HG02759 (cell line): ENCODE data around the gene RPTOR.
"Not testable (repeated sequence)": the region's sequence is repeated elsewhere in the genome, so short reads cannot be mapped to it uniquely, and the experiment has no call there.

Experiments used
- ATAC-seq: cut with Tn5 transposase; IDR thresholded peaks from one replicate; pipeline ENCODE4 v1.9.1; 2021; ENCODE audit warnings: mild to moderate bottlenecking, moderate library complexity; ENCODE audit not compliant: unreplicated experiment

The RPTOR gene

DNA sequence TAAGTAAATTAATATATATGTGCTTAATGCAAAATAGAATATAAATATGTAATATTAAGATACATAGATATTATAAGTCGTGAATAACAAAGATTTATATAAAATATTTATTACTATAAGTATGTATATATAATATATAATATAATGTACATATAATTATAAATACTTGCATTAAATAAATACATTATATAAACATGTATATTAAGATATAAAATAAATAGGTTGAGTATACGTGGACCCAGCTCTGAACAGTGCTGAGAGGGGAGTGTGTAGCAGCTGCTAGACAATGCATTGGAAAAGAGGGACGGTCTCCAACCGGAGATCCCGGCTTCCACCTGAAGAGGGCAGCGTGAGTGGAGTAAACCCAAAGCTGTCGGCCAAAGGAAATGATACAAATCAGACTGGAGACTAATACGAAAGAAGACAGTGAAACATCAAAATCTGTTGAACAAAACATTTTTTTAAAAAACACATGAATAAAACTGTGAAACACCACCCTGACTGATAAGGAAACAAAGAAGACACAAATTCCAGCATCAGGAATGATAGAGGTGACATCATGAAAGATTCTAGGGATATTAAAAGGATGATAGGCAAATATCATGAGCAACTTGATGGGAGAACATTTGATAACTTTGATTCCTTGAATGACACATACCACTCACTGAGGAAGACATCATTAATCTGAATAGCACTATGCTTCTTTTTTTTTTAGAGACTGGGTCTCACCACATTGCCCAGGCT lies 321.6 kb downstream of the RPTOR start:
- ATAC-seq = no peak

- ATAC-seq = no peak
Observed at GRCh38 chr17:80868022-80868609, 323.5 kb downstream of the RPTOR start.

DNA sequence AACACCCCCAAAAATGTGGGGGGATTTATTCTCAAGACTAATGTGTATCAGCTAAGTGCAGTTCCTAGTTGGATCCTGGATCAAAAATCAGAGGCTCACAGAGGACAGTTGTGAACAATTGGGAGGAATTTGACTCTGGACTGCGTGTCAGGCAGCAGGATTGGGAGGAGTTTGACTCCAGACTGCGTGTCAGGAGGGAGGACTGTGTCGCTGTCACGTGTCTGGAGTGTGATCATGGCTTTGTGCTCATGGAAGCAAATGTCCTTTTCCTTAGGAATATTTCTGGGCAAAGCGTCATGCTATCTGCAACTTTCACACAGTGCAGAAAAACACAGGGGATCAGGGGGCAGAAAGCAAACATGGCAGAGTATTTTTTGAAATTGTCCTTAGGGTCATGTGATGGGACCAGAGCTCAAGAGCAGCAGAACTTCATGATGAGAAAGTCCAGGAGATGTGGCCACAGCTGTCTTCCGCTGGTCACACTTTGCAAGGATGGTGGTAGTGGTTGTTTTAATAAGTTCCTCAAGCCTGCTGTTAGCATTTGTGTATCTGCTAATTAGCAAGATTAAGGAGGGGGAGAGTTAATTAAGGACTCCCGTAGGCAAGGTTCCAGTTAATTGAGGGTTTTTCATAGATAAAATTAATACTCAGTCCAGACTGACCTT lies 325.0 kb downstream of the RPTOR start:
- no peak for ATAC-seq

- no peak for ATAC-seq
Observed at GRCh38 chr17:80870401-80870800, 325.8 kb downstream of the RPTOR start.

DNA sequence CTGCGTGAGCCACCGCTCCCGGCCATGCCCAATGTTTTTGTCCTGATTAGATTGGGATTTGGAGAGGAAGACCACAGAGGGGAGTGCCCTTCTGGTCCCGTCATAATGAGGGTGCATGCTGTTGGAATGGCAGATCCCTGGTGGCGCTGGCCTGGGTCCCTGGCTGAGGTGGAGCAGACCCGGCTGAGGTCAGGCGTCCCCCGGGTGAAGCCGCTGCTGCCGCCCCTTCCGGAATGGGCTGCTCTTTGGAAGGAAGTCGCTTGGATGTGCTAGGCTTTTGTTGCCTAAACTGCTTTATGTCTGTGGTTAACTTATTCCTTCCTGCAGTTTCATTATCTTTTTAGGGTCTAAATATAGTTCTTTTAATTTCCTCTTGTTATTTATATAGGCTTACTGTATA lies 326.7 kb downstream of the RPTOR start:
- ATAC-seq = no peak

- ATAC-seq = no peak
Observed at GRCh38 chr17:80872001-80872500, 327.4 kb downstream of the RPTOR start.

- no peak for ATAC-seq
Observed at GRCh38 chr17:80872501-80873306, 328.1 kb downstream of the RPTOR start.

DNA sequence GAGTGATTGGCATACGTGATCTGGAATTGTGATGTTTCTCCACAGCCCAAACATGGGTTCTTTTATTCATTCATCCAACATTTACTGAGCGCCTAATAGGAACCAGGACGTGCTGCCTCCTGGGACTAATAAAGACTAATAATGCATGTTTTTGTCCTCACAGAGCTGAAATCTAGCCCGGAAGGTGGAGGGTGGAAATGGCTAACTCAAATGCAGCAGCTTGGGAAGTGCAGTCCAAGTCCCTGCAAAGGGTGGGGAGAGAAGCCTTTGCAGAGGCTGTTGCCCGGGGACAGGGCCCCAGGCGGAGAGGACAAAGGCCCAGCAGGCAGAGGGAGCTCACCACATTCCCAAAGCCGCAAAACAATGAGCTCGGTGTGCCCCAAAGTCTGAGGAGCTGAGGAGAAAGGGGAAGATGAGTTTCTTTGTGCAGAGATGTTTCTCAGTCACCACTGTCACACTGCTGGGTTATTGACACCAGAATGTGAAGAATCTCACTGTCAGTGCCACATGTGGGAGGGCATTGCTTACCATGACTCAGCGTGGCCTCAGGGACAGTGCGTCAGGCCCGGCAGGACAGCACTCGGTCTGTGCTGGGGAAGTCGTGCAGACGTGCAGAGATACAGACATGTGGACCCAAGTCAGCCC lies 328.8 kb downstream of the RPTOR start:
- ATAC-seq = no peak

DNA sequence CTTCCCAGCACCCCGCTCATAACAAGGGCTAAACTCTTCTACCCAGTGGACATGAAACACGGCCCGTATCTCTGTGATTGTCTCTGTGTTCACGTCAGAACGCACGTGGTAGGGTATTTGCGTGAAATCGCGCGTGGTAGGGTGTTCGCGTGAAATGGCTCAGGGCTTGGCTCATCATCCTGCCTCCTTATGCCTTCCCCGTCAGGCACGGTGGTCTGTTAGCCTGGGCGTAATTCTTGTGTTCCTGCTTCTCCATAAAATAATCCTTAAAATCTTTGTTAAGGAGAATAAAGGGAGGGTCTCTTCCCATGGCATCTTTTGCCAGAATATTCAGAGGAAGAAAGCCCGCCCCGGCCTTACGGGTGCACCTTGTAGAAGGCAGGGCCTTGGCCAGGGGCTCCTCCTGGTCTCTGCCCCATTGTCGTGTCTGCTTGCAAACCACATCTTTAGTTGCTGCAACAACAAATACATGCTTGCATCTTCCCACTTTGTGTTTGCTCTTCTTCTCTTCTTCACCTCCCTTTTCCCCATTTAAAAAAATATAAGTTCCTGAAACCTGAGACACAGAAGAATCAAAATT lies 330.3 kb downstream of the RPTOR start:
- ATAC-seq = no peak

GRCh38 chr17:80875480-80875995 lies 330.9 kb downstream of the RPTOR start:
- ATAC-seq = not testable (repeated sequence)

DNA sequence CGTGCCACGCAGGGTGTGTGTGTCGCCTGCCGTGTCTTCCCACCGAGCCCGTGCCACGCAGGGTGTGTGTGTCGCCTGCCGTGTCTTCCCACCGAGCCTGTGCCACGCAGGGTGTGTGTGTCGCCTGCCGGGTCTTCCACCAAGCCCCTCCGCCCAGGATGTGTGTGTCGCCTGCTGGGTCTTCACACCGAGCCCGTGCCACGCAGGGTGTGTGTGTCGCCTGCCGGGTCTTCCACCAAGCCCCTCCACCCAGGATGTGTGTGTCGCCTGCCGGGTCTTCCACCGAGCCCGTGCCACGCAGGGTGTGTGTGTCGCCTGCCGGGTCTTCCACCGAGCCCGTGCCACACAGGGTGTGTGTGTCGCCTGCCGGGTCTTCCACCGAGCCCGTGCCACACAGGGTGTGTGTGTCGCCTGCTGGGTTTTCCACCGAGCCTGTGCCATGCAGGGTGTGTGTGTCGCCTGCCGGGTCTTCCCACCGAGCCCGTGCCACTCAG lies 331.9 kb downstream of the RPTOR start:
- not testable (repeated sequence) for ATAC-seq

DNA sequence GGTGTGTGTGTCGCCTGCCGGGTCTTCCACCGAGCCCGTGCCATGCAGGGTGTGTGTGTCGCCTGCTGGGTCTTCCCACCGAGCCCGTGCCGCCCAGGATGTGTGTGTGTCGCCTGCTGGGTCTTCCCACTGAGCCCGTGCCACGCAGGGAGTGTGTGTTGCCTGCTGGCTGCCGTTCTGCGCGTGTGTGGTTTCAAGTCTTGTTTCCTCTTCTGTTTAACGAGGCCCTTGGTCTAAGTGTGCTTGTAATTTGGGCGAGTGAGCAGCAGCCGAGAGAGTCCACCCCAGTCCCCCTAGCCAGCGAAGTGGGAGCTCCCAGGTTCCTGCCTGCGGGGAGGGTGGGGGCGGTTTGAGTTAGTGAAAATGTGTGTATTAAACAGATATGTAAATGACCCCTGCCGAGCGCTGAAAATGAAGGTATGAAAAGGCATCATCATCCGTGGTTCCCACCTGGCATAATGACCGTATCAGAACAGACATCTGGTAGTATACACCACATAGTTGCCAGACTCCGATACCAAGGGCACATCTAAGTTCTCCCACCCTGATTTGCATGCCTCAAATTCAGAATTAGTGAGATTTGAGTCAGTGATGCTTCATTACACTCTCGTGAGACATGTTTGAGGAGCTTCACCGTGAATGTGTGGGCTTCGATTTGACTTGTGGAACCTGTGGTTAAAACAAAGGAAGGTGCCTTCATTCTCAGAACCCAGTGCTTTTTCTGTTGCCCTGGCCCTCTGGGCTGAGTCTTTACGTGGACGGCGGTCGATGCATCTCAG lies 332.5 kb downstream of the RPTOR start:
- peak; percentile 84 for ATAC-seq

DNA sequence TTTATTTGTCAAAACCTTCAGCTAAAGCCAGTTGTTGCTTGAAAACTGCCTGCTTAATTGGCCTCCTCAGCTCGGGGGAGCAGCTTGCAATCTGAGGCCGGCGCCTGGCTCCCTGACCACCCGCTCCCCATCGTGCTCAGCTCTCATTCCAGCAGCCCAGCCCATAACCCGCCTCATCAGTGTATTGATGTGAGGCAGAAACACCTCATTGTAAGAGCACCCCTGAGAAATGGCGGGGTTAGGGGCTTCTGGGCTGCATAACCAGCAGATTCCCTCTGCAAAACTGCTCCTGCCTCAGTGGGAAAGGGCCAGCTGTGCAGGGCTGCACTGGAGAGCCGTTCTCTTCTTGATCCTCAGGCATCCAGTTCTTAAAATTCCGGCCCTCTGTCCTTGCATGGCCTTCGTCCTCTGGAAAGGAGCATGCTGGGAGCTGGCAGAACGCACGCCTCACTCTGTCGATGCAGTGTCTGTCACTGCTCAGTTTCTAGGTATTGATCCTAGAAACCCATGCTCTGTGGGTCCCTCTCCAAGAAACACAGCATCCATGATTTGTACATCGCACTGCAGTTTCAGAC lies 333.2 kb downstream of the RPTOR start:
- ATAC-seq = peak; percentile 6

GRCh38 chr17:80878876-80879722 lies 334.5 kb downstream of the RPTOR start:
- no peak for ATAC-seq

DNA sequence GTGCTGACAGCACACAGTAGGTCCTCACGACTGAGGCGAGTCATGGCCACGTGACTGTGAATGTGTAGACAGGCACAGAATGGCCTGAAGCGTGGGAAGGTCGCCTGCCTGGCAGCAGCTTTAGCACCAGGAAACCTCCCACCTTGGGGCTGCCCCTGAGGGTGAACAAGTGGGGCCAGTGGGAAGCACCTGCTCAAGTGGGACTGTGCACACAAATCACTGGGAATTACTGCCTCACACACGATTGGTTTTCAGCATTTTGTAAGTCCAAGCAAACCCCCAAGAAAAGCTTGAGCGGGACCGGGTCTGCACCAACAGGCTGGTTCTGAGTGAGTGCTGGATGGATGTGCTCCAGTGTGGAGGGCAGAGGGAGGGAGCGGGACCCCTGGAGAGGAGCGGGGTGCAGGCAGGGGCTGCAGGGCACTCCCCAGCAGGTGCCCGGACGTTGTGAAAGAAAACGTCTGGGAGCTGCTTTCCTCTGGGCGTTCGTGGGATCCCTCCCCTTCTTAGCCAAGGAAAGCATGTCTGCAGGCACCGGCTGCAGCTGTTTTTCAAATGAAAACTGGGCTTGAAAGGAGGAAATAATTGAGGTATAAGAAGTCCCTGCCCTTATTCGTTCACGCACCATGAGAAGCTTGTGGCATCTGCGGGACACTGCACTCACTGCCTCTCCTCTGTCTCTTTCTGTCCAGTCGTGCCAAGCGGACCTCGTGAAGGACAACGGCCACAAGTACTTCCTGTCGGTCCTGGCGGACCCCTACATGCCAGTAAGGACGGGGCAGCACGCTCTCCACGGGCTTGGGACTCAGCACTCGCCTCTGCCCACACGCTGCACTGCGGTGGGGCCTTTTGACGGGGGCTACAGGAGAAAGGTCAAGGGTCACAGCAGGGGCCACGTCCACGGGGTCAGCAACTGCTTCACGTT lies 335.3 kb downstream of the RPTOR start:
- no peak for ATAC-seq

DNA sequence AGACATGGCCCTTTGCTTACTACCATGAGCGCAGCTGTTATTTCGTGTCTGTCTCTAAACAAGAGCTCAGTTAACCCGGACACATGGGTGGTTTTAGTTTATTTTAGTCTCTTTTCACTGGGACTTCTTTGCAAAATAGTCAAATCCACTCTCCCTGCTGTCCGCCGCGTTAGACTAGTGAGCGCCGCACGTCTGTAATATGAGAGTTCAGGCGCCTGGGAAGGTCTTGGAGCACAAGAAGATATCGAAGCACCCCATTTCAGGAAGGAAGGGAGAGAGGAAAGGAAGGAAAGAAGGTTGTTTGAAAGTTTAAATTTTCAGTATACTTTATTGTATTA lies 336.0 kb downstream of the RPTOR start:
- no peak for ATAC-seq

DNA sequence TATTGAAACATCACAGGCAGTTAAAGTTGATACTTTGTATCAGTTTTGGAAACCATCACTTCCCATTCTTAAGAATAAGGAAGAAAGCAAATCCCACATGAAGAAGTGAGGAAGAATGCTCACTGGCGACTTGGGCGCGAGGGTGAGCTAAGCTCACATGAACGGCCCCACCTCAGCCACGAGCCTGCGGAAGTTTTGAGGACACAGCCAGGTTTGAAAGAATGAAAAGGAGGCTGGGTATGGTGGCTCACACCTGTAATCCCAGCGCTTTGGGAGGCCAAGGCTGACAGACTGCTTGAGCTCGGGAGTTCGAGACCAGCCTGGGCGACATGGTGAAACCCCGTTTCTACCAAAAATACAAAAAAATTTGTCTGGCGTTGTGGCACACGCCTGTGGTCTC lies 336.7 kb downstream of the RPTOR start:
- ATAC-seq = no peak
